ENCODE measurements around the gene PXN.

- TF ChIP-seq CTCF (IDR thresholded peaks at IDR 0.05) = peak in 1 of 7 experiments; percentile 8
- TF ChIP-seq EP300 (IDR thresholded peaks at IDR 0.05) = no peak
These were observed 39.5 kb downstream of the PXN start for GRCh38 chr12:120225852-120226640.

All from stomach (tissue), 4 donors.